BE2C (cell line): ENCODE data around the gene TASL. TPM values are rescaled to one million over a fixed set of nuclear protein-coding genes. Genes with fewer than 3 reads are reported as not detected.

ENCODE experiments used
- DNase-seq: peaks from one replicate; pipeline ENCODE4 v3.0.0-alpha.2; 2020
- H3K27me3 ChIP-seq: fragments of 250-450 bp; sonication (Bioruptor Pico); 2 replicates; pipeline ENCODE4 v1.5.1; 2020; ENCODE audit warnings: mild to moderate bottlenecking
- H3K36me3 ChIP-seq: fragments of 250-450 bp; sonication (Bioruptor Pico); 2 replicates; pipeline ENCODE4 v1.5.1; 2020; ENCODE audit warnings: mild to moderate bottlenecking
- H3K4me1 ChIP-seq: fragments of 250-450 bp; sonication (Bioruptor Pico); 2 replicates; pipeline ENCODE4 v1.5.1; 2020
- H3K4me3 ChIP-seq: 2 replicates; pipeline ENCODE4 v1.5.1; 2011; ENCODE audit warnings: low read depth, low read length
- H3K9me3 ChIP-seq: fragments of 250-450 bp; sonication (Bioruptor Pico); 2 replicates; pipeline ENCODE4 v1.5.1; 2020
- polyA plus RNA-seq: library from polyadenylated mRNA; unstranded; fragments of >200 nt; gene quantifications from one replicate; pipeline ENCODE4 v1.2.1, GENCODE V29; 2012; ENCODE audit warnings: low read depth, missing spikeins; ENCODE audit not compliant: insufficient read length, insufficient read depth
- TF ChIP-seq, protein P1 (sequence below): IDR thresholded peaks from 2 replicates; pipeline ENCODE4 v1.5.1; 2012; ENCODE audit warnings: mild to moderate bottlenecking, low read depth, low read length

TASL gene, protein sequence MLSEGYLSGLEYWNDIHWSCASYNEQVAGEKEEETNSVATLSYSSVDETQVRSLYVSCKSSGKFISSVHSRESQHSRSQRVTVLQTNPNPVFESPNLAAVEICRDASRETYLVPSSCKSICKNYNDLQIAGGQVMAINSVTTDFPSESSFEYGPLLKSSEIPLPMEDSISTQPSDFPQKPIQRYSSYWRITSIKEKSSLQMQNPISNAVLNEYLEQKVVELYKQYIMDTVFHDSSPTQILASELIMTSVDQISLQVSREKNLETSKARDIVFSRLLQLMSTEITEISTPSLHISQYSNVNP
- polyA plus RNA-seq, result not detected

DNA sequence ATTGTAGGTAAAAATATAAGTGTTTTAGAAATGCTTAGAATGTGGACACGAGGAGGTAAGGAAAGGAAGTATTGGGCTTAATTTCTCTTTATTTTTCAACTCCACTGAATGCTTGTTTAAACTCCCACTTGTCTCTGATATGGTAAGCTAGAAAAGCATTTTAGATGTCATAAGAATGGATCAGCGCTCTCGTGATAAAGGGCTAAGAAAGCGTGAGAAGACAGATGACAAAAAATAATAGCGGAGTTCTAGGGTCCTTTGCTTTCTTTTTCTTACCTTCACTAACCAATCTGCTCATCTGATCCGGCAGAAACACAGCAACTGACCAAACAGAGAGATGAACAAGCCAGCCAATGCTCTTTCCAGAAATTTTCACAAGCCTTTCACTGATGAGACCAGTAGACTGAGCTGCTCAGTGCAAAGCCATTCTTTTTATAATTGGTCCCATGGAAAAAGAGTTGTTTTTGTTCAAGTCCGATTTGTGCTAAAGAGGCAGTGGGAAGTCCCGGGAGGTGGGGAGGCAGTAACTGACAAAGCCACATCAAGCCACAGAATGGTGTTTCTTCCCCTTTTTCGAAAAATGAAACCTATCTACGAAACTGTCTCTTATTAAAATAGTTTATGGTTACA is at the start of gene TASL:
TASL (minus strand) TSS at position 405 of the 630 bp plus-strand sequence. CDS start 17,411 bp downstream, outside the sequence.
- no peaks in the 10 kb centered on the region for H3K36me3 ChIP-seq
- TF ChIP-seq, protein P1, sequence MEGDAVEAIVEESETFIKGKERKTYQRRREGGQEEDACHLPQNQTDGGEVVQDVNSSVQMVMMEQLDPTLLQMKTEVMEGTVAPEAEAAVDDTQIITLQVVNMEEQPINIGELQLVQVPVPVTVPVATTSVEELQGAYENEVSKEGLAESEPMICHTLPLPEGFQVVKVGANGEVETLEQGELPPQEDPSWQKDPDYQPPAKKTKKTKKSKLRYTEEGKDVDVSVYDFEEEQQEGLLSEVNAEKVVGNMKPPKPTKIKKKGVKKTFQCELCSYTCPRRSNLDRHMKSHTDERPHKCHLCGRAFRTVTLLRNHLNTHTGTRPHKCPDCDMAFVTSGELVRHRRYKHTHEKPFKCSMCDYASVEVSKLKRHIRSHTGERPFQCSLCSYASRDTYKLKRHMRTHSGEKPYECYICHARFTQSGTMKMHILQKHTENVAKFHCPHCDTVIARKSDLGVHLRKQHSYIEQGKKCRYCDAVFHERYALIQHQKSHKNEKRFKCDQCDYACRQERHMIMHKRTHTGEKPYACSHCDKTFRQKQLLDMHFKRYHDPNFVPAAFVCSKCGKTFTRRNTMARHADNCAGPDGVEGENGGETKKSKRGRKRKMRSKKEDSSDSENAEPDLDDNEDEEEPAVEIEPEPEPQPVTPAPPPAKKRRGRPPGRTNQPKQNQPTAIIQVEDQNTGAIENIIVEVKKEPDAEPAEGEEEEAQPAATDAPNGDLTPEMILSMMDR, result no peak
- no peak within 1 kb of the TSS for H3K4me3 ChIP-seq
- no peaks in the 10 kb centered on the region for H3K4me1 ChIP-seq
- no peaks in the 10 kb centered on the region for H3K27me3 ChIP-seq
- DNase-seq, result no peak
- no peaks in the 10 kb centered on the region for H3K9me3 ChIP-seq

DNA sequence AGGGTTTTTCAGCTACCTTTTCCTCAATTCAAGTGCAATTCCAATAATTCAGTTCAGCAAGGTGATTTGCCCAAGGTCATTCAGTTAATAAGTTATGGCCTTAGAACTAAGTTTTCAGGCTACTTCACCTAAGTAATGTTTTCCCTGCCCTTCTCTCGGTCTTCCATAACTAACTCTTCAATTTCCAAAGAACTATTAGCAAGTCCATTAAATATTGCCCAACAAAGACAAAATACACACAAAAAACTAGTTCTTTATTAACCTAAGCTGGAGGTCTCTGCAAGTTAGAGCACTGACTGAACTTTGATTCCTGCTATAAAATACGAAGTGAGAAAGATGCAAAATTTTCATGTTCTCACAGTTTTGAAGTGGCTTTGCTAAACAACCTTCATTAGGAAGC is 48.8 kb upstream of the TASL start:
- Histone ChIP-seq H3K36me3 (no peaks in the 10 kb centered on the region), H3K4me1 (no peaks in the 10 kb centered on the region), H3K4me3 (no peak overlapping the region), H3K27me3 (no peaks in the 10 kb centered on the region), H3K9me3 (no peaks in the 10 kb centered on the region)
- no peak for DNase-seq
- TF ChIP-seq, protein P1, result no peak

DNA sequence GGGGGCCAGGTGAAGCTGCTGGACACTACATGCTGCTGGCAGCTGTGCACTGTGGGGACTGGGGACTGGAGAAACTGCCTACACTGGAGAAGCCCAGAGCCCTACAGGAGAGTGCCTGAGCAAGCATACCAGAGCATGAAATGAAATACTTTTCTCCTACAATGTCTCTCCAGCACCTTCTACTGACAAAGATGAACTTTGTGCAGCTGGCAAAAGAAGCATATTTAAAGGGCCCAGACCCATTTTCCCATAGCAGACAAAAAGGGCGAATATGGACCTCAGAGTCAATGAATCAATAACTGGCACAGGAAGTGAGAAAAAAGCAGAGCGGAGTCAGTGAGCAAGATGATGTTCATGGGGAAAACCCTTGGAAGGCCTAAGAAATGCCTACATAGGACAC is 44.8 kb upstream of the TASL start:
- Histone ChIP-seq H3K9me3 (no peaks in the 10 kb centered on the region), H3K4me1 (no peaks in the 10 kb centered on the region), H3K27me3 (no peaks in the 10 kb centered on the region), H3K4me3 (no peak overlapping the region), H3K36me3 (no peaks in the 10 kb centered on the region)
- DNase-seq, result no peak
- TF ChIP-seq, protein P1, result no peak

DNA sequence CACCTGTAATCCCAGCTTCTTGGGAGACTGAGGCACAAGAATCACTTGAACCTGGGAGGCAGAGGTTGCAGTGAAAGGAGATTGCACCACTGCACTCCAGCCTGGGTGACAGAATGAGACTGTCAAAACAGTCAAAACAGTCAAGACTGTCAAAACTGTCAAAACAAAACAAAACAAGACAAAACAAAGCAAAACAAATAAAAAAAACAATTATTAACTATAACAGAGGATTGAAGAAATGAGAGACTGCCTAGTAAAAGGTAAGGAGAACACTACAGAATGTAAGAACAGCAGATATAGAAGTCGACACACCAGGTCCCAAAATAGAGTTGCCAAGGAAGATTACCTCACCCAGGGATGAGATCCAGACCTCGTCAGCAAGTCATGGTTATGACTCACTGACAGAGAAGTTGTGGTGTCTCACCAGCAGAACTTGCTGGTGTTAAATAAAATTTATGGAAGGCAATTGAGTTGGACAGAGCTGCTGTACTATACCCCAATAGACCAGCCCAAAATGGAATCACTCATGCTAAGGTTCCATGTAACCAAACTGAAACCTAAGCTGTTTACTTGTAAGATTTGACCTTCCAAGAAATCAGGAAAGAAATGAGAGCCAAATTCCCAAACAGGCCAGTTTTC is 43.5 kb upstream of the TASL start:
- no peaks in the 10 kb centered on the region for H3K4me1 ChIP-seq
- H3K4me3 ChIP-seq, result no peak overlapping the region
- TF ChIP-seq, protein P1, result no peak
- no peak for DNase-seq
- H3K9me3 ChIP-seq, result no peaks in the 10 kb centered on the region
- no peaks in the 10 kb centered on the region for H3K36me3 ChIP-seq
- no peaks in the 10 kb centered on the region for H3K27me3 ChIP-seq

DNA sequence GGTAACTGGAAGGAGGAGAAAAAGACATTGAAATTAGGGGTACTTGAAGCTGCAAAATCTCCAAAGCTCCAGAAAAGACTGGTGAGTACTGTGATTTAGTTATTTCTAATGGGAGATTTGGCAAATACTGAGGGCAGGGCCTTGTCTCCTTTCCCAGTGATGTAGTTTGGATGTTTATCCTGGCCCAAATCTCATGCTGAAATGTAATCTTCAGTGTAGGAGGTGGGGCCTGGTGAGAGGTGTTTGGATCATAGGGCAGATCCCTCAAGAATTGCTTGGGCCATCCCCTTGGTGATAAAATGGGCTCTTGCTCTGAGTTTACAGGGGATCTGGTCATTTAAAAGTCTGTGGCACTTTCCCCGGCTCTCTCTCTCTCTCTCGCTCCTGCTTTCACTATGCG is 42.6 kb upstream of the TASL start:
- no peaks in the 10 kb centered on the region for H3K27me3 ChIP-seq
- no peaks in the 10 kb centered on the region for H3K36me3 ChIP-seq
- TF ChIP-seq, protein P1, result no peak
- H3K4me1 ChIP-seq, result no peaks in the 10 kb centered on the region
- DNase-seq, result no peak
- H3K4me3 ChIP-seq, result no peak overlapping the region
- no peaks in the 10 kb centered on the region for H3K9me3 ChIP-seq
